ENCODE results near the gene ARHGAP18.

DNA sequence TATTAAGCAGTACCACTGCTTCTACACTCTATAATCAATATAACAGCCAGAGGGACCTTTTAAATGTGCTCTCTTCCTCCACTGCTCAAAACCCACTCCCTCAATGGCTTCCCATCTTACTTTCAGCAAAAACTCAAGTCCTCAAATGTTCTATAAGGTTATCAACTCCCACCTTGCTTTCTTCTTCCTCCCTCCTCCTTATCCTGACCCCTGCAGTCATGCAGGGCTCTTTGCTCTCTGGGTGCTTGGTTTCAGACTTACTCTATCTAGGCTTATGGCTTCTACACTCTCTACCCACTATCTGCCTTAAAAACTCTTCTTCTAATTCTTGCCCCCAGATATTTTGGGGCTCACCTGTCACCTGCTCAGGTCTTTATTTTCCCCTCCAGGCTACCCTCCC is 5.3 kb downstream of the ARHGAP18 start:
- TF ChIP-seq POLR2A (IDR thresholded peaks at IDR 0.05), result no peak
- TF ChIP-seq, protein P1, sequence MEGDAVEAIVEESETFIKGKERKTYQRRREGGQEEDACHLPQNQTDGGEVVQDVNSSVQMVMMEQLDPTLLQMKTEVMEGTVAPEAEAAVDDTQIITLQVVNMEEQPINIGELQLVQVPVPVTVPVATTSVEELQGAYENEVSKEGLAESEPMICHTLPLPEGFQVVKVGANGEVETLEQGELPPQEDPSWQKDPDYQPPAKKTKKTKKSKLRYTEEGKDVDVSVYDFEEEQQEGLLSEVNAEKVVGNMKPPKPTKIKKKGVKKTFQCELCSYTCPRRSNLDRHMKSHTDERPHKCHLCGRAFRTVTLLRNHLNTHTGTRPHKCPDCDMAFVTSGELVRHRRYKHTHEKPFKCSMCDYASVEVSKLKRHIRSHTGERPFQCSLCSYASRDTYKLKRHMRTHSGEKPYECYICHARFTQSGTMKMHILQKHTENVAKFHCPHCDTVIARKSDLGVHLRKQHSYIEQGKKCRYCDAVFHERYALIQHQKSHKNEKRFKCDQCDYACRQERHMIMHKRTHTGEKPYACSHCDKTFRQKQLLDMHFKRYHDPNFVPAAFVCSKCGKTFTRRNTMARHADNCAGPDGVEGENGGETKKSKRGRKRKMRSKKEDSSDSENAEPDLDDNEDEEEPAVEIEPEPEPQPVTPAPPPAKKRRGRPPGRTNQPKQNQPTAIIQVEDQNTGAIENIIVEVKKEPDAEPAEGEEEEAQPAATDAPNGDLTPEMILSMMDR (IDR thresholded peaks at IDR 0.05), result no peak
- no peak for TF ChIP-seq EP300 (IDR thresholded peaks at IDR 0.05)
